IPS-NIHi11 (cell line): ENCODE results near the gene PRDX5.

Experiments
- DNase-seq: peaks from one replicate; pipeline ENCODE4 v3.0.0; 2012; ENCODE audit warnings: mixed read lengths, low spot score

The PRDX5 gene

GRCh38 chr11:64290352-64291261 lies 27.3 kb upstream of the PRDX5 start:
- DNase-seq = no peak

GRCh38 chr11:64291262-64291751 lies 26.6 kb upstream of the PRDX5 start, which contains the start of gene KCNK4:
TSS of gene KCNK4 (plus strand) at chr11:64291302. CDS start at chr11:64293019, 1,717 bp downstream.
- peak; percentile 65 for DNase-seq

GRCh38 chr11:64291752-64292459 lies 26.0 kb upstream of the PRDX5 start:
- no peak for DNase-seq

GRCh38 chr11:64292460-64293254 lies 25.3 kb upstream of the PRDX5 start:
- DNase-seq = peak; percentile 45

- no peak for DNase-seq
Observed at GRCh38 chr11:64294774-64295173, 23.1 kb upstream of the PRDX5 start.

GRCh38 chr11:64295760-64296159 lies 22.2 kb upstream of the PRDX5 start:
- no peak for DNase-seq

- DNase-seq = no peak
Observed at GRCh38 chr11:64296236-64296635, 21.7 kb upstream of the PRDX5 start.

GRCh38 chr11:64296830-64297698 lies 20.9 kb upstream of the PRDX5 start:
- no peak for DNase-seq

- peak; percentile 10 for DNase-seq
Observed at GRCh38 chr11:64297699-64298358, 20.1 kb upstream of the PRDX5 start.

GRCh38 chr11:64298966-64299846 lies 18.7 kb upstream of the PRDX5 start:
- DNase-seq = no peak

- DNase-seq = peak; percentile 62
Observed at GRCh38 chr11:64299847-64300648, 17.9 kb upstream of the PRDX5 start, which contains the start of gene CATSPERZ. TSS of gene CATSPERZ (plus strand) at chr11:64300358. CDS start at chr11:64300411, 53 bp downstream.

GRCh38 chr11:64303109-64304031 lies 14.6 kb upstream of the PRDX5 start:
- DNase-seq = no peak

GRCh38 chr11:64304032-64304315 lies 13.9 kb upstream of the PRDX5 start:
- no peak for DNase-seq

- DNase-seq = peak; percentile 82
Observed at GRCh38 chr11:64304316-64305072, 13.4 kb upstream of the PRDX5 start.

GRCh38 chr11:64305075-64305690 lies 12.7 kb upstream of the PRDX5 start, which contains the start of gene ESRRA:
TSS of gene ESRRA (plus strand) at chr11:64305524. CDS start at chr11:64307180, 1,656 bp downstream.
- DNase-seq = peak; percentile 93
